HepG2 (cell line): ENCODE results near the gene TGM1. TPM values are rescaled to one million over a fixed set of nuclear protein-coding genes. Genes with fewer than 3 reads are reported as not detected.

Experiments used
- ASH2L ChIP-seq: fragments of 300-600, 200-600 bp; sonication (generic); IDR thresholded peaks from 2 replicates; pipeline ENCODE4 v1.7.0; 2017; ENCODE audit warnings: low read depth, mild to moderate bottlenecking, moderate library complexity, mixed read lengths, low read length; ENCODE audit not compliant: insufficient read length
- CEBPZ ChIP-seq: IDR thresholded peaks from 2 replicates; pipeline ENCODE4 v1.6.1; 2012; ENCODE audit warnings: low read length, improper control_type of control experiment
- HNRNPLL ChIP-seq: fragments of 200-400 bp; formaldehyde crosslinking; IDR thresholded peaks from 2 replicates; pipeline ENCODE4 v1.6.1; 2017; ENCODE audit warnings: mild to moderate bottlenecking, low read depth, low read length; ENCODE audit not compliant: poor library complexity, severe bottlenecking
- IRX3 ChIP-seq: sonication (generic); formaldehyde crosslinking; IDR thresholded peaks from 2 replicates; pipeline ENCODE4 v1.8.1; 2023; ENCODE audit warnings: mild to moderate bottlenecking, low read depth, missing genetic modification reagents, borderline replicate concordance
- MLLT10 ChIP-seq: sonication (generic); formaldehyde crosslinking; IDR thresholded peaks from 2 replicates; pipeline ENCODE4 v1.4.0; 2020; ENCODE audit warnings: missing genetic modification reagents
- NFRKB ChIP-seq: fragments of 450-650 bp; IDR thresholded peaks from 2 replicates; pipeline ENCODE4 v1.6.1; 2017
- POGK ChIP-seq: sonication (generic); formaldehyde crosslinking; conservative IDR thresholded peaks from 2 replicates; pipeline ENCODE4 v1.8.0; 2022; ENCODE audit warnings: mild to moderate bottlenecking, moderate library complexity, missing genetic modification reagents
- RFXAP ChIP-seq: sonication (generic); formaldehyde crosslinking; IDR thresholded peaks from 2 replicates; pipeline ENCODE4 v1.4.0; 2020; ENCODE audit warnings: missing genetic modification reagents, borderline replicate concordance
- SMAD1 ChIP-seq: sonication (generic); formaldehyde crosslinking; IDR thresholded peaks from 2 replicates; pipeline ENCODE4 v1.4.0; 2020; ENCODE audit warnings: missing genetic modification reagents, low read depth, mild to moderate bottlenecking, borderline replicate concordance
- SOX5 ChIP-seq: IDR thresholded peaks from 2 replicates; pipeline ENCODE4 v1.6.1; 2016; ENCODE audit warnings: borderline replicate concordance
- ZBED4 ChIP-seq: sonication (generic); formaldehyde crosslinking; IDR thresholded peaks from 2 replicates; pipeline ENCODE4 v1.4.0; 2020; ENCODE audit warnings: missing genetic modification reagents, borderline replicate concordance
- ZNF121 ChIP-seq: sonication (generic); formaldehyde crosslinking; IDR thresholded peaks from 2 replicates; pipeline ENCODE4 v1.5.0; 2020; ENCODE audit warnings: mild to moderate bottlenecking, missing genetic modification reagents
- ZNF382 ChIP-seq: sonication (generic); formaldehyde crosslinking; IDR thresholded peaks from 2 replicates; pipeline ENCODE4 v1.5.0; 2020; ENCODE audit warnings: missing genetic modification reagents, mild to moderate bottlenecking, borderline replicate concordance
- ZNF704 ChIP-seq: sonication (generic); formaldehyde crosslinking; IDR thresholded peaks from 2 replicates; pipeline ENCODE4 v1.8.1; 2023; ENCODE audit warnings: mild to moderate bottlenecking, inconsistent platforms, moderate library complexity, missing genetic modification reagents, borderline replicate concordance
- polyA plus RNA-seq, 8 experiments: library from polyadenylated mRNA; depleted of rRNA in 3 of 8; stranded (reverse) in 7 of 8; unstranded in 1 of 8; fragments of >200 nt; fragmentation: Illumina TruSeq in 4 of 8; extraction: Trizol in 4 of 8; gene quantifications; 2 replicates each; pipeline versions ENCODE4 v1.2.1 to v1.2.3, GENCODE V29; 2011 to 2016; ENCODE audit warnings: low read depth in 4 of 8, missing spikeins in 1 of 8, mixed read lengths in 1 of 8; ENCODE audit not compliant: insufficient read depth in 1 of 8
- total RNA-seq, 5 experiments: library from RNA; depleted of rRNA; stranded (reverse); fragments of >200 nt; fragmentation: Illumina TruSeq; extraction: Trizol; gene quantifications; 2 replicates each; pipeline ENCODE4 v1.2.3, GENCODE V29; 2016; ENCODE audit warnings: low read depth in 1 of 5

TGM1 gene
- total and polyA plus RNA-seq, 2 of the 13 experiments (the other 11 are each of a cell fraction or from before 2014, with no cell fraction given) = 3.2 to 10.6 TPM

GRCh38 chr14:24231263-24232120 is 31.5 kb downstream of the TGM1 start (continued):
- TF ChIP-seq ZBED4 (CRISPR knock-in tag) (peak; percentile 51; the same call in 1 of the 2 replicates), ZNF382 (CRISPR knock-in tag) (no peak), POGK (peak; percentile 12; the same call in 1 of the 2 replicates), MLLT10 (CRISPR knock-in tag) (no peak), CEBPZ (no peak), RFXAP (CRISPR knock-in tag) (peak; percentile 28; the same call in 1 of the 2 replicates), NFRKB (no peak), ZNF704 (CRISPR knock-in tag) (0 out of 2 replicates have a peak, but pooled peaks have one; percentile 12), IRX3 (CRISPR knock-in tag) (peak; percentile 22; the same call in 1 of the 2 replicates), SOX5 (CRISPR knock-in tag) (peak; percentile 27; the same call in 1 of the 2 replicates), SMAD1 (CRISPR knock-in tag) (peak; percentile 26; the same call in 1 of the 2 replicates), HNRNPLL (no peak), ZNF121 (CRISPR knock-in tag) (no peak), ASH2L (no peak)
